Cardiac fibroblast (primary cell): ENCODE measurements around the gene PEAK3.
"Not testable (repeated sequence)": the region's sequence is repeated elsewhere in the genome, so short reads cannot be mapped to it uniquely, and the experiment has no call there.

Source experiments
- DNase-seq, 2 donors: peaks; one replicate each; pipeline versions ENCODE4 v3.0.0 to v3.0.0-alpha.2; 2010; ENCODE audit warnings: low read depth in 2 of 2
- H3K4me3 ChIP-seq, 2 donors: replicated peaks in 1 of 2; 1 replicate in 1 of 2; 2 replicates in 1 of 2; pipeline ENCODE4 v1.5.1; 2011; ENCODE audit warnings: low read depth in 2 of 2, low read length in 2 of 2, mild to moderate bottlenecking in 2 of 2, moderate library complexity in 1 of 2
- CTCF ChIP-seq: IDR thresholded peaks from one replicate; pipeline ENCODE4 v1.5.1; 2011; ENCODE audit warnings: low read depth, mild to moderate bottlenecking, low read length, inconsistent platforms

Gene PEAK3

DNA sequence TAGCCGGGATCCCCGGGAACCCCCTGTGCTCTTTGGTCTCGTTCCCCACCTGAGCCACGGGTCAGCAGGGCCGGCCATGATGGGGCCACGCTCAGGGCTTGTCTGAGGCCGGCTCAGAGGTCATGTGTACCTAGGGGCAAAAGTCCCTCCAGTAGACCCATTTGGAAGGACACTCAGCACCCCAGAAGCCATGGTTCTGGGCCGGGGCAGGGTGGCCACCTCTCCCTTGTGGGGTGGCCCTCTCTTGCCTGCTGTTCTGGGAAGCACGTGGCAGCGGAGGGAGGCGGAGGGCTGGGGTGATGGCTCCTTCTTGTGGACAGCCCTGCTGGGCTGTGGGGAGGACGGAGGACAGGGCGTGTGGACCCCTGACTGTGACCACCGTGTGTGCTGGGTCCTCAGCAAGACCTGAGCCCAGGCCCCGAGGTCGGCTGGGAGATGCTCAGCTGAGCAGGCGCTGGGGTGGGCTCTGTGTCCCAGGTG is 6.4 kb upstream of the PEAK3 start:
- TF ChIP-seq CTCF, result no peak
- no peak for DNase-seq
- H3K4me3 ChIP-seq, result no peak overlapping the region

DNA sequence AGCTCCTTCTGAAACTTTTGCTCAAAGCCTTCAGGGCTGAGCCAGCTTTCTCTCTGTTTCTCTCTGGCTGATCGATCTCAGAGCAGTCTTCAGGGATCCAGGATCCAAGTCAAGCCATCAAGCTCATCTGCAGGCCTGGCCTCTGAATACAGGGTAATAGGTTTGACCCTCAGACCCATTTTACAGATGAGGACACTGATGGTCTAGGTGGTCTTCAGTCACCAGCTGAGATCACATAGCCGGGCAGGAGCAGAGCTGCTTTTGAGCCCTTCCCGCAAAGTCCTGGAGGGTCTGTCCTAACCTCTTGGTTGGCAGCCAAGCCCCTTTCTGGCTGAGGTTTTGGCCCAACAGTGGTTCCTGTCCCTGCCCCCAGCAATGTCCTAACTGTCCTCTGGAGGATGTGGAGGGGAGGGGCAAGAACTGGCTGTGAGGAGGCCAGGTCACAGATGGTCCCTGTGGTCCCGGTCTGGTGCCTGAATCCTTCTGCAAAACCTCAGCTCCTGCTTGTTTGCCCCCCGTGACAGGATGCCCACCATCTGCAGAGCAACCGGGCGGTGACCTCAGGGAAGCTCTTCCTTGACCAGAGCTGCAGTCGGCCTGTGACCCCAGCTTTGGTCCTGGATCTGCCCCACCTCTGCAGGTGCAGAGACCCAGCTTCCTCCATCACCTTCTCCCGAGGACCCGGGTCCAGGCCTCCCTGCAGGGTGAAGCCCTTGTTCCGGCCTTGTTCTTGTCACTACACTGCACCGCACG is 5.8 kb upstream of the PEAK3 start:
- no peak for DNase-seq
- no peak overlapping the region for H3K4me3 ChIP-seq
- TF ChIP-seq CTCF, result no peak

DNA sequence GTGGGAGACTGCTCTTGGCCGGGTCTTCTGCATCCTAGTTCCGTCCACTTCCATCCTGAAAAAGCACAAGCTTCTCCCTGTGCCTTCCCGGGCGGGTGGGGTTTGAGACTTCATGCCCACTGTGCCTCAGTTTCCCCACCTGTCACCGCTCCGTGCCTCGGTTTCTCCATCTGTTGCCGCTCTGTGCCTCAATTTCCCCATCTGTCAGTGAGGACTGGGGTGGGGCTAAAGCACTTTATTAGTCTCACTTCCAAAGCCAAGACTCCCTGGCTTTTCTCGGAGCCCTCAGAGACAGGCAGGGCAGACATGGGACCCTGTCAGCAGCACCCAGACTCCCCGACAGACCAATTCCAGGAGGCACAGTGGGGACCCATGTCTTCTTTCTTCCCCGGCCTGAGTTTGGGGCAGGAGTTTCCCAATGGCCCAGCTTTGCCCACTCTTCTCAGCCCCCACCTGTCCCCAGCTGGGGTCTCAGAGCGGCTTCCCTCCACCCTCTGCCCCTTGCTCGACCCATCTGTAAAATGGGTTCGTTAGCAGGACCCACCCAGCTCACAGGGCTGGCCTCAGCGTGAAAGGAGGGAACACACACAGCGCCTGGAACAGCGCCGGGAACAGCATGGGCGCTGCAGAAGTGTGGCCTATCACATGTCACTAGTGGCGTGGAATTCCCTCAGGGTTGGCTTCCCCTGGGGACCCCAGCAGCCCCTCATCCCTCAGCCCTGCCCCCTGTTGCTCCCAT is 4.6 kb upstream of the PEAK3 start:
- no peak overlapping the region for H3K4me3 ChIP-seq
- TF ChIP-seq CTCF, result no peak
- DNase-seq, result no peak

- DNase-seq, result no peak
- H3K4me3 ChIP-seq, result no peak overlapping the region
- TF ChIP-seq CTCF, result no peak
These were observed 2.0 kb upstream of the PEAK3 start for GRCh38 chr19:2283835-2284507.

DNA sequence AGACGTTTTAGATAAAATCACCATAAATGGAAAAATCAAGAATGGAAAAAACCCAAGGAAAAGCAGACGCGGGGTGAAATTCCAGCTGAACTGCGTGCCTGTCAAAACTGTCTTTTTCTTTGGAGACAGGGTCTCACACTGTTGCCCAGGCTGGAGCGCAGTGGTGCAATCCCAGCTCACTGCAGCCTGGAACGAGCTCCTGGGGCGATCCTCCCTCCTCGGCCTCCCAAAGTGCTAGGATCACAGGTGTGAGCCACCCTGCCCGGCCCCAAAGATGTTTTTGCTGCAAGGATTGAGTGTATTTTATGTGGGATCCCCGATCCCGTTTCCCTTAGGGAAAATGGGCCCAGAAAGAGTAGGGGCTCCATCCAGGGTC is 875 bp upstream of the PEAK3 start:
- no peak for DNase-seq
- TF ChIP-seq CTCF, result no peak
- H3K4me3 ChIP-seq, result no peak overlapping the region

DNA sequence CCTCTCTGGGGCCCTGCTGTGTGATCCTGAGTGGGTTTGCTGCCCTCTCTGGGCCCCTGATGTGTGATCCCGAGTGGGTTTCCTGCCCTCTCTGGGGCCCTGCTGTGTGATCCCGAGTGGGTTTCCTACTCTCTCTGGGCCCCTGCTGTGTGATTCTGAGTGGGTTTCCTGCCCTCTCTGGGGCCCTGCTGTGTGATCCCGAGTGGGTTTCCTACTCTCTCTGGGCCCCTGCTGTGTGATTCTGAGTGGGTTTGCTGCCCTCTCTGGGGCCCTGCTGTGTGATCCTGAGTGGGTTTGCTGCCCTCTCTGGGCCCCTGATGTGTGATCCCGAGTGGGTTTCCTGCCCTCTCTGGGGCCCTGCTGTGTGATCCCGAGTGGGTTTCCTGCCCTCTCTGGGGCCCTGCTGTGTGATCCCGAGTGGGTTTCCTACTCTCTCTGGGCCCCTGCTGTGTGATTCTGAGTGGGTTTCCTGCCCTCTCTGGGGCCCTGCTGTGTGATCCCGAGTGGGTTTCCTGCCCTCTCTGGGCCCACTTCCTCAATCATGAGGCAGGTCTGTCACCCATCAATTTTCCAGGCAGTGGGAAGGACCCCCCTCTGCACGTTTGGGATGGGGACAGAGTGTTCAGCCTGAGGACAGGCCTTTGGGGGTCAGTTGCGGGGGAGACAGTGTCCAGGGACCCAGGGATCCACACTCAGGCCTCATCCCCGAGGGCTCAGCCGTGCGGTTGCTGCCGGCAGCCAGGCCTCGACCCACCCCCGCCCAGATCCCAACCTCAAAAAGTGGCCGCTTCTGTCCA is 512 bp downstream of the PEAK3 start:
- H3K4me3 ChIP-seq, result peak overlapping the region; percentile 26 to 39
- not testable (repeated sequence) for DNase-seq
